HUES48 (cell line): ENCODE measurements around the gene MIGA2.
"Not testable (repeated sequence)": the region's sequence is repeated elsewhere in the genome, so short reads cannot be mapped to it uniquely, and the experiment has no call there.

ENCODE experiments used
- H3K27ac ChIP-seq: one replicate; pipeline ENCODE4 v1.7.0; 2013; ENCODE audit warnings: low read depth, low read length, inconsistent platforms
- H3K27me3 ChIP-seq: 2 replicates; pipeline ENCODE4 v1.6.1; 2013; ENCODE audit warnings: mild to moderate bottlenecking, low read length; ENCODE audit not compliant: control insufficient read depth, insufficient read depth
- H3K36me3 ChIP-seq: 2 replicates; pipeline ENCODE4 v1.6.1; 2013; ENCODE audit warnings: low read length; ENCODE audit not compliant: control insufficient read depth, insufficient read depth
- H3K4me1 ChIP-seq: 2 replicates; pipeline ENCODE4 v1.6.1; 2013; ENCODE audit warnings: mild to moderate bottlenecking, low read length; ENCODE audit not compliant: control insufficient read depth, insufficient read depth
- H3K4me3 ChIP-seq: 2 replicates; pipeline ENCODE4 v1.5.1; 2013; ENCODE audit warnings: mild to moderate bottlenecking, low read depth, low read length
- H3K9ac ChIP-seq: 2 replicates; pipeline ENCODE4 v1.6.1; 2013; ENCODE audit warnings: mild to moderate bottlenecking, low read depth, low read length, moderate library complexity
- H3K9me3 ChIP-seq: 2 replicates; pipeline ENCODE4 v1.6.1; 2013; ENCODE audit warnings: low read length; ENCODE audit not compliant: control insufficient read depth, insufficient read depth

Gene MIGA2

DNA sequence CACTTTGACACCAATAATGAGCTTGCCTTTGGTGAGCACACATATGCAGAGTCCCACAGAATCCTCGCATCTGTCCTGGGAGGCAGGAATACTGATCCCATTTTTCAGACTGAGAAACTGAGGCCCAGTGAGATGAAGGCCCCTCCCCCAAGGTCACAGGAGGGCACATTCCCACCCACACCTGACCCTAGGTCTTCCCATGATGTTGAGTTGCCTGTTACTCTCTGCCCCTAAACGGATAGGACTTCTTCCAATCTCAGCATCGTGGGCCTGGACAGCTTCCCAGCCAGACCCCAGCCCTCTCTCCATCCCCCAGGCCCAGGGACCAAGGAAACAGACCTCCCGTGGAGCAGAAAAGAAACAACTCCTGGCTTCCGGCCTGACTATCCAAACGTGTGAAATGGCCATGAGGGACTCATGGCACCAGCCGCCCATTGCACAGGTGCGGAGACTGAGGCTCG lies 9.2 kb upstream of the MIGA2 start:
- H3K27ac ChIP-seq: peak overlapping the region; percentile 51

DNA sequence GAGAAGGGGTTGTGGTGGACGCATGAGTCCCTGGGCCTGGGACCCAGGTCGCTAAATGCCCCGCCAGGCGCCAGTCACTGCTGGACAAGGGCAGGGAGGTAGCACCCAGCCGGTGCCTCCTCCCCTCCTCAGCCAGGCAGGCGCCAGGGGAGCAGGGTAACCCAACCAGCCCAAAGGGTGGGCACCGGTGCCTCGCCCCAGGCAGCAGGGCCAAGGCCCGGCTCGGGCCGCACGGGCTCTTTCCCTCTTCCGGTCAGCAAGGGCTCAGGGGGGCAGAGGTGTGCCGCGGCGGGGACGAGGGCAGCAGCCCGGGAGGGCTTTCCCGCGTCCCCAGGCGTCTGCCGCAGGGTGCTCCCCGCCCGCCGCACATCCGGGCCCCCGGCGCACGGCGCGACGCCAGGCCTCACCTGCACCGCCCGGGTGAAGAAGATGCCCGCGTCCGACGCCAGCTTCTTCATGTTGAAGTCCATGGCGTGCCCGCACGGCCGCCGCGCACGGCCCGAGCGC lies 8.7 kb upstream of the MIGA2 start:
- Histone ChIP-seq H3K36me3 (no peaks in the 10 kb centered on the region), H3K9me3 (no peaks in the 10 kb centered on the region), H3K9ac (peak overlapping the region; percentile 77; the same call in 1 of the 2 replicates), H3K4me3 (peak overlapping the region; percentile 84), H3K27me3 (no peaks in the 10 kb centered on the region), H3K4me1 (peaks cover 11% of the 10 kb centered on the region), H3K27ac (peak overlapping the region; percentile 21)

More for the DNA sequence above, 9.2 kb upstream of the MIGA2 start:
- Histone ChIP-seq H3K9ac (peak overlapping the region; percentile 77; the same call in 1 of the 2 replicates), H3K36me3 (no peaks in the 10 kb centered on the region), H3K27me3 (no peaks in the 10 kb centered on the region), H3K9me3 (no peaks in the 10 kb centered on the region), H3K4me1 (peaks cover 11% of the 10 kb centered on the region), H3K4me3 (peak overlapping the region; percentile 84)

DNA sequence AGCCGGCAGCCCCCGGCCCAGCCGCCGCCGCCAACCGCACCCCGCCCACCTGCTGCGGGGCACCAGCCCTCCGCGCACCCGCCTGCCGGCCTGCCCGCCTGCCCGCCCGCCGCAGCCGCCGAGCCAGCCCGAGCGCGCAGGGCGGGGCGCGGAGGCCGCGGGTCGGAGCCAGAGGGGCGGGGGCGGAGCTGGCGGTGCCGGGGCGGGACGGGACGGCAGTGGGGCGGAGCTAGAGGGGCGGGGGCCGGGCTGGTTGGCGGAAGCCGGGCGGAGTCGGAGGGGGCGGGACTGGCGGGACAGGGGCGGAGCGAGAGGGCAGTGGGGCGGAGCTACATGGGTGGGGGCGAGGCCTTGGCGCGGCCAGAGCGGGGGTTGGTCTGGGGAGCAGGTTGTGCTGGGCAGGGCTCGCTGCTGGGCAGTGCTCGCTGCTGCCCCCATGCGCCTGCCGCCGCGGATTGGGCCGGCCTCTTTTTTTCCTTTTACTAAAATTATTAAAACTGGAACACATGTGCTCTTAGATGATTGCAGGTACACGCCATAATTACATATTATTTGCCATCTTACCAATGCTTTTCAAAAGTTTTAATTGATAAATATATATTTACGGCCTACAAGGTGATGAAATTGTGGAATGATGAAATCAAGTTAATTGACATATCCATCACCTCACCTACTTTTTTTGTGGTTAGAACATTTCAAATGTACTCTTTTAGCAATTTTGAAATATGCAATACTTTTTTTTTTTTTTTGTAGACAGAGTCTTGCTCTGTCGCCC lies 8.0 kb upstream of the MIGA2 start, which contains the start of gene SH3GLB2:
Gene SH3GLB2 (minus strand): TSS at position 140 of the 775 bp plus-strand sequence. CDS start 177 bp downstream, outside the sequence.
- Histone ChIP-seq H3K4me3 (peak within 1 kb of the TSS; percentile 84), H3K4me1 (peaks cover 11% of the 10 kb centered on the region), H3K27ac (peak within 1 kb of the TSS; percentile 21), H3K27me3 (no peaks in the 10 kb centered on the region), H3K9me3 (no peaks in the 10 kb centered on the region), H3K9ac (peak within 1 kb of the TSS; percentile 77; the same call in 1 of the 2 replicates), H3K36me3 (no peaks in the 10 kb centered on the region)

DNA sequence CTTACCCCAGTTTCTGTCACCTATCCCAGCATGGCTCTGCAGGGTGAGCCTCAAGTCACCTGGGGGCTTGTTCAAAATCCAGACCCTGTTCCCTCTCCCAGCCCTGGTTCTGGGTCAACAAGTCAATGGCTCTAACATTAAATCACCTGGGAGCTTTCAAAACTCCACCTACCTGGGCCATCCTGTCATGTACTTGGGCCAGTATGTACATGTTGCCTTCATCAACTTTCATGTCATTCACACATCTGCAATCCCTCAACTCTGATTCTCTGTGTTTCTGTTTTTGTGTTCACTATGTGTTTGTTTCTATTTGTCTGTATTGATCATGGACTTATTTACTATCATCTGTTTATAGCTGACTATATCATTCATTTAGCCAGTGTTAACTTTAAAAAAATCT lies 6.2 kb upstream of the MIGA2 start:
- Histone ChIP-seq H3K9me3 (no peaks in the 10 kb centered on the region), H3K4me3 (no peak overlapping the region), H3K27ac (no peak overlapping the region), H3K36me3 (no peaks in the 10 kb centered on the region), H3K9ac (no peak overlapping the region), H3K4me1 (peaks cover 8% of the 10 kb centered on the region), H3K27me3 (no peaks in the 10 kb centered on the region)

DNA sequence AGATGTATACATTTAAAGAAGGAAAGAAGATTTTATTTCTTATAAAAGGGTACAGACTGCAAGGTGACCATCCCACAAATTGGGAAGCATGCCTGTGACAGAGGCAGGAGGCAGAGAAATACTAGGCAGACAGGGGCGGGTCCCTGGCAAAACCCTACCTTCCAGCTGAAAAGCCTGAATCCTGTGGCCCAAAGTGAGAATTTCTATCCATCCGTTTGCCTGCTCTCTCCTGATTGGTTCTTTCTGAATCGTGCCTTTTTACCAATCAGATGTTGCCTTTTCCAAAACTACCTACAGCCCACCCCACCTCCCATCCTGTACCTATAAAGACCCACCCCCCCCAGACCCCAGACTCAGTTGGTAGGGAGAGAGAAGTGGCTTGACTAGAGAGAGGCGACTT lies 4.9 kb upstream of the MIGA2 start:
- no peak overlapping the region for H3K27ac ChIP-seq
- H3K9me3 ChIP-seq: no peaks in the 10 kb centered on the region
- H3K9ac ChIP-seq: no peak overlapping the region
- H3K4me3 ChIP-seq: no peak overlapping the region
- H3K4me1 ChIP-seq: peaks cover 7% of the 10 kb centered on the region
- H3K27me3 ChIP-seq: no peaks in the 10 kb centered on the region
- no peaks in the 10 kb centered on the region for H3K36me3 ChIP-seq

DNA sequence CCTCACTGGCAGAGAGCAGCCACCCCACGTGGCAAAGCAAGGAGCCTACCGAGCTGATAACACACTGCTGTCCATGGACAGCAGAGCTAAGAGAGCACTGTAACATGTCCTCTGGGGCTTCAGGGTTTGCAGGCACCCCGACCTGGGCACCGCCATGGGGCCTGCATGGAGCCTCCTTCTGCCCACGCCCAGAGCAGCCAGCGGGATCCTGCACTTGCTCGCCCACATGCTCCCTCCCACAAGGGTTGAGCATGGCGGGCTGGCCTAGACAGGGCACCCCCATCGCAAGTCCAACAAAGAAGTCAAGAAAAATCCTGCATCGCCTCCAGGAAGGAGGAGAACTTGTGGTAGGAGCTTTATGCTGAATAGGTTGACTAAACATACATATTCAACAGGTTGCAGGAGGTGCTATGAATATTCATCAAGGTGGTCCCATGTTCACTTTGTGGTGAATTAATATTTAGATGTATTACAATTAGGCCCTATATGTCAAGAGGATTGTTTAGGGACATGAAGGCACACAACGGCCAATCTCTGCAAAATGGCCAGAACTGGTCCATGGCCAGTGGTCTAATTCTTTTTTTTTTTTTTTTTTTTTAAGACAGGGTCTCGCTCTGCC lies 3.8 kb upstream of the MIGA2 start:
- Histone ChIP-seq H3K27me3 (no peaks in the 10 kb centered on the region), H3K9ac (no peak overlapping the region), H3K27ac (no peak overlapping the region), H3K36me3 (no peaks in the 10 kb centered on the region), H3K4me1 (no peaks in the 10 kb centered on the region), H3K9me3 (no peaks in the 10 kb centered on the region), H3K4me3 (no peak overlapping the region)

DNA sequence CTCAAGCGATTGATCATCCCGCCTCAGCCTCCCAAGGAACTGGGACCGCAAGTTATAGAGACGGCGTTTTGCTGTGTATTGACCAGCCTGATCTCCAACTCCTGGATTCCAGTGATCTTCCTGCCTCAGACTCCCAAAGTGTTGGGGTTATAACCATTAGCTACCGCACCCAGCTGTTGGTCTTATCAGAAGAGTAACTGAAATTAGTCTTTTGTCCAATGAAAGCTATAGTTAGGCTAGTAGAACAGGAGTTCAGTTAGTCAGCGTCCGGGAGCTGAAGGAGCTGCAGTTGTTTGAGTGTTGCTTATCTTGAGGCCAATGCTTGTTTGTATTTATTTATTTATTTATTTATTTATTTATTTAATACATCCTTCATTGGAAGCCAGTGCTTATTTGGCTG lies 3.2 kb upstream of the MIGA2 start:
- H3K27ac ChIP-seq: no peak overlapping the region
- H3K27me3 ChIP-seq: no peaks in the 10 kb centered on the region
- no peak overlapping the region for H3K9ac ChIP-seq
- no peaks in the 10 kb centered on the region for H3K9me3 ChIP-seq
- H3K36me3 ChIP-seq: no peaks in the 10 kb centered on the region
- no peak overlapping the region for H3K4me3 ChIP-seq
- no peaks in the 10 kb centered on the region for H3K4me1 ChIP-seq

DNA sequence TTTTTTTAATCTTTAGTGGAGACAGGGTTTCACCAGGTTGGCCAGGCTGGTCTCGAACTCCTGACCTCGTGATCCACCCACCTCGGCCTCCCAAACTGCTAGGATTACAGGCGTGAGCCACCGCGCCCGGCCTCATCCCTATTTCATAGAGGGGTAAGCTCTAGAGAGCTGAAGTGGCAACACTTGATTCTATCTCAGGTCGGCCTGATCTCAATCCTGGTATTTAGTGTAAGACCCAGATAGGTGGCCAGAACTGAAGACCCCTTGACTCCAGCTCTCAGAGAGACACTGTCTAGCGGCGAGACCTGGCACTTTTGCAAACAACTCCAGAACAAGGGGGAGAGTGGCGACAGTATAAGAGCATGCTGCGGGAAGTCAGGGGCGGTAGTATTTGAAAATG lies 588 bp upstream of the MIGA2 start:
- H3K9me3 ChIP-seq, H3K36me3 ChIP-seq, H3K27me3 ChIP-seq, H3K4me1 ChIP-seq, H3K9ac ChIP-seq: not testable (repeated sequence)
- H3K4me3 ChIP-seq: peak overlapping the region; percentile 43
- peak overlapping the region; percentile 22 for H3K27ac ChIP-seq

DNA sequence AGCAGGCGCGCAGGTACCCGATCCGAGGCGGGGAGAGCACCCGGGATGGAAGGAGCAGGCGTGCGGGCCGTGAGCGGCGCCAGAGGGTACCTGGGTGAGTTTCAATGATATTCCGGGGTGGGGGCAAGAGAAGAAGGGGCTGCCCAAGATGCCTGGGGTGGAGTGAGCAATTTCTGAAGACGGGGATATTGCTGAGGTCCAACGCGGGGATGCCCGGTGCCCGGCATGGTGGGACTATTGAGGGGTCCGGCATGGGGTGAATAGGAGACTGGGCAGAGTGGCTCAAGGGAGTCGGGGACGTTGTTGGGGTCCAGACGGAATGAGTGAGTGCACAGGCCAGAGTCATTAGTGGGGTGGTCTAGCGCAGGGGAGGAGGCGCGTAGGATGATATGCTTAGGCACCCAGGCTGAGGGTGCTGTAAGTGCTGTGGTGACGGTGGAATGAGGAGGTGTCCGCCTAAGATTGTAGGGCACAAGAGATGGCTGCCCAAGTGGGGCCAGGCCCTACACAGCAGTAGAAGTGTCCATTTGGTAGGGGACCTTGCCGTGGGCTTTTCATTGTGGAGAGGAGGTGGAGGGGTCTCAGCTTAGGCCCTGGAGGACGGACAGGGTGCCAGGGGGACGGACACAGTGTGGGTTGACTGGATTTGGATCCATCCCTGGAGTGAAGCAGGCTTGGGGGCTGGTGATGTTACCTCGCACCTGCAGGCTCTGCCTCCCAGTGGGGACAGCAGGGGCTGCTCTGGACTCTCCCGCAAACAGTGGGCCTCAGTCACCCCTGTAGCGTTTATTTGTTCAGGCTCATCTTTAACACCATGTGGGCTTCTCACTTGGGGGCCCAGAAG lies 719 bp downstream of the MIGA2 start:
- Histone ChIP-seq H3K27ac (no peak overlapping the region), H3K4me3 (peak overlapping the region; percentile 96), H3K4me1 (no peaks in the 10 kb centered on the region), H3K27me3 (no peaks in the 10 kb centered on the region), H3K9ac (peak overlapping the region; percentile 55), H3K36me3 (peaks cover 12% of the 10 kb centered on the region), H3K9me3 (no peaks in the 10 kb centered on the region)

DNA sequence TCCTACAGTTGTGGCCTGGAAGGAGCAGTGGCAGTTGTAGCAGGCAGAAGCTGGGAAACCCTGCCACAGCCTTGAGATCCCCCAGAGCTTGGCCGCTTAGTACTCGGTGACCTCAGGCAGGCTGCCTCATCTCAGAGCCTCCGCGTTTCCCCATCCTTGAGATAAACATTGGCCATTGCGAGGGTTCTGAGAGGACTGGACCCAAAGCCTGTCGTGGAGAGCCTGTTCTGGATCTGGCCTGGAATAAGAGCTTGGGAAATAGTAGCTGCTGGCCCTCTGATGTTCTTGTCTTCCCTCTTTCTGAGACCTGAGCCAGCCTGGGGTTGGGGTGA lies 1.3 kb downstream of the MIGA2 start:
- Histone ChIP-seq H3K4me3 (peak overlapping the region; percentile 96; the same call in 1 of the 2 replicates), H3K4me1 (no peaks in the 10 kb centered on the region), H3K9me3 (no peaks in the 10 kb centered on the region), H3K27ac (no peak overlapping the region), H3K36me3 (peaks cover 18% of the 10 kb centered on the region), H3K9ac (no peak overlapping the region), H3K27me3 (no peaks in the 10 kb centered on the region)
